HEK293 (cell line): ENCODE measurements around the gene CEP112.

Experiments
- CTCF ChIA-PET: fragments of 350-600 bp; formaldehyde crosslinking; extraction: SDS; loops from one replicate; lab custom pipeline; 2021; ENCODE audit warnings: antibody characterized with exemption; lab: Yijun Ruan, JAX
- POLR2A ChIA-PET: fragments of 300-600 bp; formaldehyde crosslinking; extraction: SDS; loops from one replicate; lab custom pipeline; 2020; ENCODE audit warnings: antibody characterized with exemption, inconsistent platforms; lab: Yijun Ruan, JAX
- H3K27ac ChIP-seq: fragments of 200-500 bp; sonication (Bioruptor generic); 2 replicates; pipeline ENCODE4 v1.5.1; 2014; ENCODE audit warnings: low read depth, low read length, control low read depth, inconsistent platforms; ENCODE audit errors: extremely low read depth
- H3K36me3 ChIP-seq, 2 experiments: fragments of 200-500 bp in 1 of 2; sonication (Bioruptor generic) in 1 of 2; 1 replicate in 1 of 2; 2 replicates in 1 of 2; pipeline ENCODE4 v1.5.1; 2014 to 2017; ENCODE audit warnings: inconsistent platforms in 2 of 2, low read length in 2 of 2; ENCODE audit not compliant: control insufficient read depth in 2 of 2, insufficient read depth in 1 of 2
- H3K4me1 ChIP-seq: fragments of 200-500 bp; sonication (Bioruptor generic); 2 replicates; pipeline ENCODE4 v1.5.1; 2014; ENCODE audit warnings: mild to moderate bottlenecking, low read length, inconsistent platforms; ENCODE audit not compliant: control insufficient read depth, insufficient read depth
- H3K4me3 ChIP-seq: 2 replicates; pipeline ENCODE4 v1.5.1; 2011; ENCODE audit warnings: low read depth, mild to moderate bottlenecking, control low read depth, low read length, moderate library complexity
- H3K9me3 ChIP-seq: fragments of 200-500 bp; sonication (Bioruptor generic); 2 replicates; pipeline ENCODE4 v1.5.1; 2014; ENCODE audit warnings: low read depth, low read length, inconsistent platforms; ENCODE audit not compliant: control insufficient read depth, insufficient read depth
- AEBP2 ChIP-seq: fragments of 450-650 bp; formaldehyde crosslinking; IDR thresholded peaks from 2 replicates; pipeline ENCODE4 v1.5.1; 2016; ENCODE audit warnings: missing biosample characterization, missing genetic modification characterization, borderline replicate concordance
- HOXD13 ChIP-seq: sonication (generic); formaldehyde crosslinking; IDR thresholded peaks from 2 replicates; pipeline ENCODE4 v1.8.0; 2022; ENCODE audit warnings: missing genetic modification reagents, borderline replicate concordance
- MEIS1 ChIP-seq: sonication (generic); formaldehyde crosslinking; IDR thresholded peaks from 2 replicates; pipeline ENCODE4 v1.8.1; 2022; ENCODE audit warnings: missing genetic modification reagents, mild to moderate bottlenecking, borderline replicate concordance
- PRDM2 ChIP-seq: fragments of 450-650 bp; formaldehyde crosslinking; IDR thresholded peaks from 2 replicates; pipeline ENCODE4 v1.5.1; 2016; ENCODE audit warnings: missing biosample characterization, missing genetic modification characterization, borderline replicate concordance
- TRIM28 ChIP-seq: IDR thresholded peaks from 2 replicates; pipeline ENCODE4 v1.6.1; 2011; ENCODE audit warnings: low read length, control low read depth, borderline replicate concordance
- ZBTB48 ChIP-seq: fragments of 450-650 bp; formaldehyde crosslinking; IDR thresholded peaks from 2 replicates; pipeline ENCODE4 v1.5.1; 2016; ENCODE audit warnings: missing biosample characterization, missing genetic modification characterization
- ZNF132 ChIP-seq: fragments of 450-650 bp; formaldehyde crosslinking; IDR thresholded peaks from 2 replicates; pipeline ENCODE4 v1.5.1; 2017; ENCODE audit warnings: missing biosample characterization, missing genetic modification characterization, borderline replicate concordance
- ZNF133 ChIP-seq: fragments of 450-650 bp; formaldehyde crosslinking; IDR thresholded peaks from 2 replicates; pipeline ENCODE4 v1.5.1; 2016; ENCODE audit warnings: missing biosample characterization, missing genetic modification characterization
- ZNF148 ChIP-seq: fragments of 450-650 bp; formaldehyde crosslinking; IDR thresholded peaks from 2 replicates; pipeline ENCODE4 v1.5.0; 2017; ENCODE audit warnings: missing biosample characterization, missing genetic modification characterization, borderline replicate concordance
- ZNF174 ChIP-seq: fragments of 450-650 bp; formaldehyde crosslinking; IDR thresholded peaks from 2 replicates; pipeline ENCODE4 v1.5.0; 2017; ENCODE audit warnings: missing biosample characterization, mild to moderate bottlenecking, missing genetic modification characterization
- ZNF529 ChIP-seq: fragments of 450-650 bp; formaldehyde crosslinking; IDR thresholded peaks from 2 replicates; pipeline ENCODE4 v1.5.1; 2017; ENCODE audit warnings: missing genetic modification characterization, missing biosample characterization; ENCODE audit not compliant: insufficient replicate concordance
- ZNF596 ChIP-seq: fragments of 450-650 bp; IDR thresholded peaks from 2 replicates; pipeline ENCODE4 v1.5.0; 2018; ENCODE audit warnings: missing biosample characterization, mild to moderate bottlenecking, missing genetic modification characterization, moderate library complexity
- ZNF623 ChIP-seq: fragments of 450-650 bp; formaldehyde crosslinking; IDR thresholded peaks from 2 replicates; pipeline ENCODE4 v1.5.1; 2016; ENCODE audit warnings: missing biosample characterization, missing genetic modification characterization
- ZNF747 ChIP-seq: fragments of 450-650 bp; formaldehyde crosslinking; IDR thresholded peaks from 2 replicates; pipeline ENCODE4 v1.5.1; 2016; ENCODE audit warnings: missing biosample characterization, missing genetic modification characterization

The CEP112 gene

GRCh38 chr17:65711671-65712276 is 480.2 kb downstream of the CEP112 start (continued):
- TF ChIP-seq AEBP2 (tag by site-specific recombination) = no peak
- TF ChIP-seq ZBTB48 (tag by site-specific recombination) = no peak
- TF ChIP-seq TRIM28 = no peak
- no peak for TF ChIP-seq ZNF529 (tag by site-specific recombination)
- no peak for TF ChIP-seq ZNF747 (tag by site-specific recombination)
- no peak for TF ChIP-seq HOXD13 (CRISPR knock-in tag)
- no peak for TF ChIP-seq ZNF596 (tag by site-specific recombination)

- Histone ChIP-seq H3K4me3 (no peak overlapping the region), H3K9me3 (no peaks in the 10 kb centered on the region), H3K4me1 (no peaks in the 10 kb centered on the region), H3K36me3 (no peaks in the 10 kb centered on the region), H3K27ac (no peak overlapping the region)
- POLR2A ChIA-PET = no interaction called here
- CTCF ChIA-PET = interaction anchor here (0.6 kb wide), 1 partner anchor 65 kb away, joined by 3 read pairs; no protein-coding TSS in a partner anchor
- no peak for TF ChIP-seq ZNF148 (tag by site-specific recombination)
- no peak for TF ChIP-seq ZNF133
These were observed 484.2 kb downstream of the CEP112 start for GRCh38 chr17:65707780-65708179.

- H3K4me1 ChIP-seq = no peaks in the 10 kb centered on the region
- no peak overlapping the region for H3K27ac ChIP-seq
- H3K36me3 ChIP-seq = no peaks in the 10 kb centered on the region
- ChIA-PET CTCF (no interaction called here), POLR2A (no interaction called here)
- no peak for TF ChIP-seq MEIS1 (CRISPR knock-in tag)
- TF ChIP-seq PRDM2 (tag by site-specific recombination) = no peak
- TF ChIP-seq ZNF132 (tag by site-specific recombination) = no peak
- TF ChIP-seq ZNF623 (tag by site-specific recombination) = no peak
- TF ChIP-seq ZNF174 (tag by site-specific recombination) = no peak
- no peak overlapping the region for H3K4me3 ChIP-seq
- no peaks in the 10 kb centered on the region for H3K9me3 ChIP-seq
These were observed 487.2 kb downstream of the CEP112 start for GRCh38 chr17:65704731-65705130.
